ENCODE results near the gene DSG3. TPM values are rescaled to one million over a fixed set of nuclear protein-coding genes. Genes with fewer than 3 reads are reported as not detected.

Gene DSG3
- total RNA-seq, 1 experiment from 2014 or later = 0.04 TPM

GRCh38 chr18:31486165-31486564 is 38.6 kb downstream of the DSG3 start:
- Histone ChIP-seq H3T11ph (ENCODE audit: low read length) (no peak overlapping the region), H2BK20ac (ENCODE audit: low read depth, low read length, poor library complexity, severe bottlenecking) (no peak overlapping the region), H3K4me2 (ENCODE audit: insufficient read depth, insufficient read length, low read length) (no peak overlapping the region), H4K5ac (ENCODE audit: insufficient read length, low read depth, low read length) (no peak overlapping the region), H3K23ac (ENCODE audit: insufficient read length, low read depth, low read length) (no peak overlapping the region), H4K91ac (ENCODE audit: insufficient read length, low read depth, low read length) (no peak overlapping the region), H3K27me3 (ENCODE audit: insufficient read depth, low read length) (no peaks in the 10 kb centered on the region), H2AK5ac (ENCODE audit: insufficient read length, low read length) (no peak overlapping the region), H3K9ac (ENCODE audit: extremely low read depth, insufficient read length, low read length) (no peak overlapping the region), H3K4me1 (ENCODE audit: insufficient read depth, low read length) (no peaks in the 10 kb centered on the region), H3K27ac (ENCODE audit: insufficient read length, low read depth, low read length) (no peak overlapping the region), H3K79me2 (ENCODE audit: insufficient read depth, low read length) (no peaks in the 10 kb centered on the region), H2BK5ac (ENCODE audit: insufficient read length, low read length) (no peak overlapping the region), H3K9me3 (ENCODE audit: control insufficient read depth, low read depth, low read length) (no peaks in the 10 kb centered on the region), H3K14ac (ENCODE audit: insufficient read depth, low read length) (no peak overlapping the region), H3K23me2 (ENCODE audit: insufficient read length, low read depth, low read length, poor library complexity, severe bottlenecking) (no peaks in the 10 kb centered on the region), H3K18ac (ENCODE audit: insufficient read length, low read depth, low read length) (no peak overlapping the region), H2AFZ (ENCODE audit: low read length) (no peak overlapping the region), H3K79me1 (ENCODE audit: insufficient read depth, low read depth, low read length, poor library complexity, severe bottlenecking) (no peaks in the 10 kb centered on the region), H2BK12ac (ENCODE audit: insufficient read length, low read depth, low read length) (no peak overlapping the region), H4K8ac (replicated peaks; ENCODE audit: insufficient read length, low read depth, low read length) (peak overlapping the region; percentile 13), H3K56ac (ENCODE audit: insufficient read length, low read depth, low read length) (no peak overlapping the region), H2BK15ac (ENCODE audit: low read depth, low read length) (no peak overlapping the region), H2BK120ac (ENCODE audit: low read depth, low read length, poor library complexity, severe bottlenecking) (no peak overlapping the region), H3K4ac (ENCODE audit: low read depth, low read length) (no peak overlapping the region), H4K20me1 (ENCODE audit: control insufficient read depth, insufficient read depth, insufficient read length) (no peaks in the 10 kb centered on the region)
- H3K36me3 Mint-ChIP-seq (ENCODE audit: insufficient read depth in 1 of 3, low read depth in 3 of 3) = no peaks in the 10 kb centered on the region
- H3K4me1 Mint-ChIP-seq = peaks cover 0 to 7% of the 10 kb centered on the region in 2 experiments; a peak in 3 of 4 replicates
- TF ChIP-seq CTCF (conservative IDR thresholded peaks at IDR 0.05) = no peak
- DNase-seq = no peak
- H3K4me3 Mint-ChIP-seq = no peak overlapping the region
- WGBS (ENCODE audit: extremely low coverage, insufficient read length, low lambda C conversion rate) = no CpG with 5 or more reads among the region's 2 CpGs
- H3K27ac Mint-ChIP-seq = no peak overlapping the region; a peak in 1 of 7 replicates
- H3K9me3 Mint-ChIP-seq = no peaks in the 10 kb centered on the region
- H3K27me3 Mint-ChIP-seq (ENCODE audit: low read depth) = no peaks in the 10 kb centered on the region
